HG02571 (cell line): ENCODE data around the gene CD72.
A peak's percentile ranks its signal among the peaks of the same experiment; 100 is the strongest.
"Not testable (repeated sequence)": the region's sequence is repeated elsewhere in the genome, so short reads cannot be mapped to it uniquely, and the experiment has no call there.

Experiments
- ATAC-seq: cut with Tn5 transposase; IDR thresholded peaks from one replicate; pipeline ENCODE4 v1.9.1; 2021; ENCODE audit warnings: mild to moderate bottlenecking, moderate library complexity; ENCODE audit not compliant: unreplicated experiment

The CD72 gene

GRCh38 chr9:35618854-35619799 is 914 bp upstream of the CD72 start:
- ATAC-seq = peak; percentile 21

GRCh38 chr9:35617548-35617947 is 665 bp downstream of the CD72 start:
- no peak for ATAC-seq

GRCh38 chr9:35616681-35617459 is 1.3 kb downstream of the CD72 start:
- no peak for ATAC-seq

GRCh38 chr9:35615981-35616680 is 2.1 kb downstream of the CD72 start:
- no peak for ATAC-seq

GRCh38 chr9:35612843-35613242 is 5.4 kb downstream of the CD72 start:
- ATAC-seq = no peak

GRCh38 chr9:35612066-35612465 is 6.1 kb downstream of the CD72 start:
- ATAC-seq = not testable (repeated sequence)

- ATAC-seq = no peak
Observed at GRCh38 chr9:35611230-35611797, 6.9 kb downstream of the CD72 start.

- no peak for ATAC-seq
Observed at GRCh38 chr9:35609820-35610163, 8.4 kb downstream of the CD72 start.

- no peak for ATAC-seq
Observed at GRCh38 chr9:35609001-35609819, 9.0 kb downstream of the CD72 start.

GRCh38 chr9:35608221-35608620 is 10.0 kb downstream of the CD72 start:
- no peak for ATAC-seq

GRCh38 chr9:35606726-35607125 is 11.5 kb downstream of the CD72 start:
- no peak for ATAC-seq

GRCh38 chr9:35606138-35606504 is 12.1 kb downstream of the CD72 start:
- no peak for ATAC-seq

- peak; percentile 3 for ATAC-seq
Observed at GRCh38 chr9:35605351-35606137, 12.7 kb downstream of the CD72 start.

GRCh38 chr9:35604578-35605350 is 13.4 kb downstream of the CD72 start, which contains the start of gene TESK1:
Gene TESK1, plus strand, starts transcription at chr9:35605262. Its CDS starts 358 bp downstream, at chr9:35605620.
- peak; percentile 36 for ATAC-seq

- peak; percentile 84 for ATAC-seq
Observed at GRCh38 chr9:35603986-35604577, 14.1 kb downstream of the CD72 start.

GRCh38 chr9:35603506-35603985 is 14.7 kb downstream of the CD72 start:
- no peak for ATAC-seq

GRCh38 chr9:35599763-35600604 is 18.2 kb downstream of the CD72 start:
- no peak for ATAC-seq
